Stimulated activated CD8-positive, alpha-beta memory T cell treated with anti-CD3 and anti-CD28 coated beads, Interleukin-15, amount 100 ng/mL, for 4 hours (primary cell): ENCODE measurements around the gene GIPR.
"Not testable (repeated sequence)": the region's sequence is repeated elsewhere in the genome, so short reads cannot be mapped to it uniquely, and the experiment has no call there.

Experiments used
- DNase-seq, 2 donors: peaks; one replicate each; pipeline ENCODE4 v3.0.0-alpha.2; 2020; ENCODE audit warnings: low read depth in 2 of 2

GIPR gene

GRCh38 chr19:45645631-45646344 lies 22.2 kb upstream of the GIPR start:
- DNase-seq: peak; percentile 37 to 57

DNA sequence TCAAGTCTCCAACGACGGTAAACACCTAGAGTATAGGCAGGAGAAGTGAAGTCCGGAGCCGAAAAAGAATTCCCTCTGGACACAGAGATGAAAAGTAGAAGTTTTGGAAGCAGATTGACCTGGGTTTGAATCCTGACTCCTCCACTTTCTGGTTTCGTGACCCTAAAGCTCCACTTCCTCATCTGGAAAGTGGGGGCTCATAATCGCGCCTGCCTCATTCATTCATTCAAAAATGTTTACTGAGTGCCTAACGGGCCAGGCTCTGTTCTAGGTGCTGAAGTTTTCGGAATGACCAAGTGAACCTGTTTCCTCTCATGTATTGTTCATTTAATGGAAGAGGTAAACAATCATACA lies 21.7 kb upstream of the GIPR start:
- DNase-seq: no peak

DNA sequence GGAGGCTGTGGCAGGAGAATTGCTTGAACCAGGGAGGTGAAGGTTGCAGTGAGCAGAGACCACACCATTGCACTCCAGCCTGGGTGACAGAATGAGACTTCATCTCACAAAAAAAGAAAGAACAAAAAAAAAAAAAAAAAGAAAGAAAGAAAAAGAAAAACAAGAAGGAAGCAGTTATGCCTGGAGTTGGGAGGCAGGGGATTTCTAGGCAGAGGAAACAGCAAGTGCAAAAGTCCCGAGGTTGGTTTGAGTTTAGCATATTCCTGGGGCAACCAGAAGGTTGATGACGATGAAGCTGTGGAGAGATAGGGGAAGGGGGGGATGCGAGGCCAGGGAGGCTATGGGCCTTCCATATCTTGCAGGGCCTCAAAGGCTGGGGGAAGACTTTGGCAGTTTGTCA lies 17.3 kb upstream of the GIPR start:
- no peak for DNase-seq

- DNase-seq: no peak
These were observed 14.4 kb upstream of the GIPR start for GRCh38 chr19:45653634-45654033.

DNA sequence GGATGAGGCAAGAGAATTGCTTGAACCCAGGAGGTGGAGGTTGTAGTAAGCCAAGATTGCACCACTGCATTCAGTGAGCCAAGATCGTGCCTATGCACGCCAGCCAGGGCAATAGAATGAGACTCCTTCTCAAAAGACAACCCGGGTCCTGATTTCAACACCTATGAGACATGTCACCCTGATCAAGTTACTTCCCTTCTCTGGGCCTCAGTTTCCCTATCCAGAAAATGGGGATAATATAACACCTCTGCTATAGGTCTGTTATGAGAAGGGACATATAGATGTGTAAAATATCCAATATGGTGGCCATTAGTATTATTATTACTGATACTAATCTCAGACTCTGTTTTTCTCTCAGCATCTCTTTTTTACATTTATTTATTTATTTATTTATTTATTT lies 12.9 kb upstream of the GIPR start:
- DNase-seq: no peak

DNA sequence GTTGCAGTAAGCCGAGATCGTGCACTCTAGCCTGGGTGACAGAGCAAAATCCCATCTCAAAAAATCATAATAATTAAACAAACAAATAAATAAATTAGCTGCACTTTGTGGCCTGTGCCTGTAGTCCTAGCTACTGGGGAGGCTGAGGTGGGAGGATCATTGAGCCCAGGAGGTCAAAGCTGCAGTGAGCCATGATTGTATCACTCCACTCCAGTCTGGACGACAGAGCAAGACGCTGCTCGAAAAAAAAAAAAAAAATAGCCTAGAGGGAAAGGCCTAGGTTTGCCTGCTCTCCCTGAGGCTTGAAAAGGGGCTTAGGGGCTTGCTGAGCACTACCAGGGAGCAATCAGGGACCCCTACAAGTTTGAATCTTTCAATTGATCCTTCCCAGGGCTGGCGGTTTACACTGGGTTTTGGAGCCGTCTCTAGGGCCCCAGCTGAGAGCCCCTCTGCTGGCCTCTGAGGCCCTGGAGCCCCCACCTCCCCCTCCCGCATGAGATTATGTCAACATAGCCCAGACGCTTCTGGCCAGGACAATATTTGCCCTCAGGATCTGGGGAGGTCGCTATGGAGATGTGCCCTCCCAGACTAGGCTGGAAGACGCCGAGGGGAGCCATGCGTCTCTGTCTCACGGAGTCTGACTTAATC lies 10.4 kb upstream of the GIPR start:
- no peak for DNase-seq

GRCh38 chr19:45659096-45659729 lies 8.8 kb upstream of the GIPR start:
- no peak for DNase-seq

DNA sequence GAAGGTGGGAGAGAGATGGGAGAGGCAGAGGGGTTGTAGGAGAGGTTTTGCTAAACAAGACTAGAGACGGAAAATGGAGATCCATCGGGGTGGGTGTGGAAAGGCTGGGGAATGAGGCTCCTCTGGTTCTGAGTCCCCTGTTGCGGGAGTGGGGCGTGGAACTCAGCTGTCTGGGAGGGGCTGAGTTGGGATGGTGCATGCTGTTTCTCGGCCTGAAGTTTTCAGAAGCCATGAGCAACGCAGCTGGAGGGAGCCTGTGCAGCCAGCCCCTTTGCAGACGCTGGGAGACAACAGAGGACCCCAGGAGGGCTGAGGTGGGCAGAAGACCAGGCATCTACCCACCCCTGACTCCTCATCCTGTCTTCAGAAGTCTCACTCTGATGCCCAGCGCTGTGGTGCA lies 7.4 kb upstream of the GIPR start:
- DNase-seq: no peak

- DNase-seq: no peak
These were observed 4.2 kb upstream of the GIPR start for GRCh38 chr19:45663800-45664199.

- DNase-seq: no peak
These were observed 3.4 kb upstream of the GIPR start for GRCh38 chr19:45664575-45664974.

DNA sequence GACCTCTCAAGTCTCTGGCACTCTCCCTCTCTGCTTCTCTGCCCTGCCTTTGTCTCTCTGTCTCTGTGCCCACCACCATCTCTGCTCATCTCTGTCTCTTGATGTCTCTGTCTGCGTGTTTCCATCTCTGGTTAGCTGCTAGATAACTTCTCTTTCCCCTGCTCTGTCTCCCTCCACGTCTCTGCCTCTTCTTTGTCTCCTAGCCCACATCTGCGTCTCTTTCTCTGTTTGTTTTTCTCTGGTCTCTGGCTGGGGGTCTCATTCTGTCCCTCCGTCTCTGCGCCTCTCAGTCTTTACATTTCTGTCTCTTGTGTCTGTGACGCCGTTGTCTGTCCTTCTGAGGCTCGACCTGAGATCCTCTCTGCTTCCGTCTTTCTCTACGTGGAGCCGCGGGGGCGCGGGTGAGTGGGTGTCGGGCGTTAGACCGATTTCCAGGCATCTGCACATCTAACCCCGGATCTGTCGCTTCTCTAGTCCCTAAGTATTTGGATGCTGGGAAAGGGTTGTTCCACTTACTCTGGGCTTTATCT lies 386 bp downstream of the GIPR start:
- peak in 1 of 2 donors; percentile 30 for DNase-seq

GRCh38 chr19:45670670-45671453 lies 2.8 kb downstream of the GIPR start:
- DNase-seq: no peak

- DNase-seq: no peak
These were observed 6.9 kb downstream of the GIPR start for GRCh38 chr19:45674946-45675345.

DNA sequence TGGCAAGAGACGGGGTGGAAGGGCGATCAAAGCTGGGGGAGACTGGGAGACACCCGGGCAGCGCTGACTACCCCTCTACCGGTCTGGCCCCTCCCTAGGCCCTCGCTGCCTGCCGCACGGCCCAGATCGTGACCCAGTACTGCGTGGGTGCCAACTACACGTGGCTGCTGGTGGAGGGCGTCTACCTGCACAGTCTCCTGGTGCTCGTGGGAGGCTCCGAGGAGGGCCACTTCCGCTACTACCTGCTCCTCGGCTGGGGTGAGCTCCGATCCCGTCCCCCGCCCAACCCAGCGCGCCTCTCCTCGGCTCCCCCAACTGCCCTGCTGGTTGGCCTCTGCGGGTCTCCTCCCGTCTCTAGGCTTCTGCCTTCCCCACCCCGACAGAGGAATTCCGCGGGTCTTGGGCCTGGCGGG lies 8.8 kb downstream of the GIPR start:
- DNase-seq: peak; percentile 60 to 73

GRCh38 chr19:45677351-45678230 lies 9.6 kb downstream of the GIPR start:
- DNase-seq: peak; percentile 57 to 70

GRCh38 chr19:45681391-45682015 lies 13.5 kb downstream of the GIPR start:
- DNase-seq: peak; percentile 63 to 72

GRCh38 chr19:45682117-45682516 lies 14.1 kb downstream of the GIPR start:
- no peak for DNase-seq

DNA sequence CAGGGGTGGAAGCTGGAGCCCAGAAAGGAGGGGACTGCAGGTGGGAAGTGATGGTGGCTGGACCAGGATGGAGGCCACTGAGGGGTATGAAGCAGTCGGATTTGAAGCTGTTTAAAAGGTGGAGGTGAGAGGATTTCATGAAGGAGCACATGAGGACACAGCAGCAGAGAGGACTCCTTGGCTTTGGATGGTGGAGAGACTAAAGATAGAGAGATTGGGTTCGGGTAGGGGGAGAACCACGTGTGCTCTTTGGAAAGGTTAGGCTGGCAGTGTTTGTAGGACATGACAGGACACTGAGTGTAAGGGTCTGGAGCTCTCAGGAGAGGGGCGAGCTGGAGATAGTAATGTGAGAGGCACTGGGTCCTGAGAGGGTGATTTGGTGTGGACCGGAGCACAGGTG lies 14.9 kb downstream of the GIPR start:
- DNase-seq: no peak

GRCh38 chr19:45685045-45685444 lies 17.0 kb downstream of the GIPR start:
- not testable (repeated sequence) for DNase-seq

- DNase-seq: no peak
These were observed 19.6 kb downstream of the GIPR start for GRCh38 chr19:45687599-45687998.
